WI38 (cell line): ENCODE data around the gene FST.

Experiments used
- H3K4me3 ChIP-seq: 2 replicates; pipeline ENCODE4 v1.5.1; 2011; ENCODE audit warnings: low read depth, mild to moderate bottlenecking, control low read depth, low read length
- CTCF ChIP-seq: IDR thresholded peaks from 2 replicates; pipeline ENCODE4 v1.5.1; 2012; ENCODE audit warnings: low read depth, mild to moderate bottlenecking, control low read depth, low read length

FST gene

GRCh38 chr5:53479590-53480415 lies 626 bp upstream of the FST start:
- peak overlapping the region; percentile 93 for H3K4me3 ChIP-seq
- no peak for TF ChIP-seq CTCF

GRCh38 chr5:53481159-53481886 lies 894 bp downstream of the FST start:
- peak overlapping the region; percentile 93 for H3K4me3 ChIP-seq

GRCh38 chr5:53481887-53482716 lies 1.7 kb downstream of the FST start:
- H3K4me3 ChIP-seq: peak overlapping the region; percentile 93
- TF ChIP-seq CTCF: no peak

More at GRCh38 chr5:53481159-53481886, 894 bp downstream of the FST start:
- no peak for TF ChIP-seq CTCF

- peak overlapping the region; percentile 93 for H3K4me3 ChIP-seq
- 0 out of 2 replicates have a peak, but pooled peaks have one; percentile 24 for TF ChIP-seq CTCF
These were observed 2.5 kb downstream of the FST start for GRCh38 chr5:53482717-53483638.

GRCh38 chr5:53487436-53487835 lies 7.0 kb downstream of the FST start:
- H3K4me3 ChIP-seq: no peak overlapping the region
- TF ChIP-seq CTCF: no peak

- TF ChIP-seq CTCF: no peak
These were observed 7.8 kb downstream of the FST start for GRCh38 chr5:53488195-53488722.

More at GRCh38 chr5:53488195-53488722, 7.8 kb downstream of the FST start:
- no peak overlapping the region for H3K4me3 ChIP-seq
